Choroid plexus epithelial cell (primary cell): ENCODE results near the gene KIAA1671.

ENCODE experiments used
- DNase-seq: peaks from one replicate; pipeline ENCODE4 v3.0.0-alpha.2; 2010; ENCODE audit warnings: low read depth
- H3K4me3 ChIP-seq: 2 replicates; pipeline ENCODE4 v1.5.1; 2011; ENCODE audit warnings: low read depth, mild to moderate bottlenecking, control low read depth, low read length, moderate library complexity
- TF ChIP-seq, protein P1 (sequence below): conservative IDR thresholded peaks from 2 replicates; pipeline ENCODE4 v1.5.1; 2011; ENCODE audit warnings: low read depth, mild to moderate bottlenecking, control low read depth, inconsistent platforms, low read length, moderate library complexity

The KIAA1671 gene

DNA sequence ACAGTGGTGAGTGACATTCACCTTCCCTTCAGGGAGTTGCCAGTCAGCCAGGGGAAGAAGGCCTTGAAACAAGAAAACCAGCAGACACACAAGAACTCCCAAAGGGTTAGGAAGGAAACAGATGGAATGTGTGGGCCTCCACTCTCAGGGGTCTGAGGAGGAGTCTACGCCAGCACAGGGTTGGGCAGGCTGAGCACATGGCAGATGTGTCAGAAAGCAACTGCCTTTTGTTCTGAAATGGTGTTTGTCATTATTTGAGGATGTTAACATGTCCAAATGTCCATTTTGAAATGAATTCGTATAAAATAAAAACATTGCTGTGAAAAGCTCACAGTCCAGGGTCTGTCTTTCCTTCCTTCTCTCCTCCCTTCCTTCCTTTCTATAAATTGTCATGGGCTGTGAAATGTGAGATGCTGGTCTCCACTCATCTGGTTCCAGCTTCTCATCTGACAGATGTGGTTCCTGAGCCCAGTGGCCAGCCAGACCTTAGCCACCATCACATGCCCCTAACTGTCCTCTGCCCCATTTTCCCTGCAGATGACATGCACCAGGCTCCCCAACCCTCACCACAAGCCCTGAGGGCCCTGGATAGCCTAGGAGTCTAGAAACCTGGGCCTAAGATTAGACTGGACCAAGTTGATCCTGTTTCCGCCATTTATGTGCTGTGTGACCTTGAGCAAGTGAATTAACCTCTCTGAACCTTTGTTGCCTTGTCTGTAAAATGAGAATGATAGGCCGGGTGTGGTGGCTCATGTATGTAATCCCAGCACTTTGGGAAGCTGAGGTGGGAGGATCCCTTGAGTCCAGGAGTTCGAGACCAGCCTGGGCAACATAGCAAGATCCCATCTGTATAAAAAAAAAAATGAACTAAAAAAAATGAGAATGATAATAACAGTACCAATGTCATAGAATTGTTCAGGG, 190.9 kb downstream of the KIAA1671 start:
- TF ChIP-seq, protein P1, sequence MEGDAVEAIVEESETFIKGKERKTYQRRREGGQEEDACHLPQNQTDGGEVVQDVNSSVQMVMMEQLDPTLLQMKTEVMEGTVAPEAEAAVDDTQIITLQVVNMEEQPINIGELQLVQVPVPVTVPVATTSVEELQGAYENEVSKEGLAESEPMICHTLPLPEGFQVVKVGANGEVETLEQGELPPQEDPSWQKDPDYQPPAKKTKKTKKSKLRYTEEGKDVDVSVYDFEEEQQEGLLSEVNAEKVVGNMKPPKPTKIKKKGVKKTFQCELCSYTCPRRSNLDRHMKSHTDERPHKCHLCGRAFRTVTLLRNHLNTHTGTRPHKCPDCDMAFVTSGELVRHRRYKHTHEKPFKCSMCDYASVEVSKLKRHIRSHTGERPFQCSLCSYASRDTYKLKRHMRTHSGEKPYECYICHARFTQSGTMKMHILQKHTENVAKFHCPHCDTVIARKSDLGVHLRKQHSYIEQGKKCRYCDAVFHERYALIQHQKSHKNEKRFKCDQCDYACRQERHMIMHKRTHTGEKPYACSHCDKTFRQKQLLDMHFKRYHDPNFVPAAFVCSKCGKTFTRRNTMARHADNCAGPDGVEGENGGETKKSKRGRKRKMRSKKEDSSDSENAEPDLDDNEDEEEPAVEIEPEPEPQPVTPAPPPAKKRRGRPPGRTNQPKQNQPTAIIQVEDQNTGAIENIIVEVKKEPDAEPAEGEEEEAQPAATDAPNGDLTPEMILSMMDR, result no peak
- no peak overlapping the region for H3K4me3 ChIP-seq
- DNase-seq, result no peak

- no peak overlapping the region for H3K4me3 ChIP-seq
- TF ChIP-seq, protein P1, result no peak
- no peak for DNase-seq
Measured at GRCh38 chr22:25144522-25144921, 192.0 kb downstream of the KIAA1671 start.

- no peak overlapping the region for H3K4me3 ChIP-seq
- no peak for DNase-seq
- TF ChIP-seq, protein P1, result no peak
Measured at GRCh38 chr22:25146307-25146706, 193.8 kb downstream of the KIAA1671 start.

DNA sequence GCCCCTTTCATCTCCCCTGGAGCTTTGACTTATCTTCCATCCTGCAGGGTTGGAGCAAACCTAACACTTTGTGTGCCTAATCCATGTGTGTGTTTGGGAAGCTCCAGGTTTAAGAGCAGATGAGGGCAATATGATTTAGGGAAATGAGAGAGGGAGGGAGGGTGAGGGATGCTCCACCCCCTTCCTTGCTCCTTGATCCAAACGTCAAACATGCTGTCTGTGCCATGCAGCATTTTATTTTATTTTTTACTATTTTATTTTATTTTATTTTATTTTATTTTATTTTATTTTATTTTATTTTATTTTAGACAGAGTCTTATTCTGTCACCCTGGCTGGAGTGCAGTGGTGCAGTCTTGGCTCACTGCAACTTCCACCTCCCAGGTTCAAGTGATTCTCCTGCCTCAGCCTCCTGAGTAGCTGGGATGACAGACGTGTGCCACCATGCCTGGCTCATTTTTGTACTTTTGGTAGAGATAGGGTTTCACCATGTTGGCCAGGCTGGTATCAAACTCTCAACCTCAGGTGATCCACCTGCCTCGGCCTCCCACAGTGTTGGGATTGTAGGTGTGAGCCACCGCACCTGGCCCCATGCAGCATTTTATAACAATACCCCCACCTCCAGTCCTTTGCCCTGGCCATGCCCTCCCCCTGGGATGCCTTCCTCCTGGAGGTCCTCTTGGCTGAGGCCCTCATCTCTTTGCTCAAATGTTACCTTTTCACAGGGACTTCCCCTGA, 194.6 kb downstream of the KIAA1671 start:
- TF ChIP-seq, protein P1, result no peak
- DNase-seq, result no peak
- H3K4me3 ChIP-seq, result no peak overlapping the region

- no peak overlapping the region for H3K4me3 ChIP-seq
- TF ChIP-seq, protein P1, result no peak
- DNase-seq, result no peak
Measured at GRCh38 chr22:25147642-25147928, 195.1 kb downstream of the KIAA1671 start.

DNA sequence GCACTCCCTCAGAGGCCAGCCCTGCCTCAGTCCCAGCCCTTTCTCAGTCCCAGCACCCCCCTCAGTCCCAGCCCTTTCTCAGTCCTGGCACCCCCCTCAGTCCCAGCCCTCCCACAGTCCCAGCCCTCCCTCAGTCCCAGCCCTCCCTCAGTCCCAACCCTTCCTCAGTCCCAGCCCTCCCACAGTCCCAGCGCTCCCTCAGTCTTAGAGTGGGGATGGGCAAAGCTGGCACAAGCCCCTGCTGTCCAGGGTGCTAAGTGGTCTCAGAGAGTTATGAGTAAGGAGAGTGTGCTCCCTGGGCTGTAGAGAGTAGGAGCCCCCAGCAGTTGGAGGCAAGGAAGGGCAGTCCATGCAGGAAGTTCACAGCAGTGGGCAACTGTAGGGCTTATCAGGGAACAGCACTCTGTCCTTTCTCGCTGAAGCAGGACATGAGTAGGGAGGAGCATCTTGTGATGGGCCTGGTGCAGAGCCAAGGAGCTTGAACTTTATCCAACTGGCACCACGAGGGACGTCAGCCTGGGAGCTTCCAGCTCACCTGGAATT, 195.7 kb downstream of the KIAA1671 start:
- TF ChIP-seq, protein P1, result no peak
- H3K4me3 ChIP-seq, result no peak overlapping the region
- DNase-seq, result no peak

GRCh38 chr22:25149014-25149413, 196.5 kb downstream of the KIAA1671 start:
- no peak for DNase-seq
- H3K4me3 ChIP-seq, result no peak overlapping the region
- TF ChIP-seq, protein P1, result no peak
